HG03469 (cell line): Measurements from ENCODE around the gene EPHB4.
"Not testable (repeated sequence)": the region's sequence is repeated elsewhere in the genome, so short reads cannot be mapped to it uniquely, and the experiment has no call there.

Source experiments
- ATAC-seq: cut with Tn5 transposase; IDR thresholded peaks from one replicate; pipeline ENCODE4 v1.9.1; 2021; ENCODE audit warnings: mild to moderate bottlenecking, moderate library complexity, moderate number of reproducible peaks; ENCODE audit not compliant: unreplicated experiment

Gene EPHB4

DNA sequence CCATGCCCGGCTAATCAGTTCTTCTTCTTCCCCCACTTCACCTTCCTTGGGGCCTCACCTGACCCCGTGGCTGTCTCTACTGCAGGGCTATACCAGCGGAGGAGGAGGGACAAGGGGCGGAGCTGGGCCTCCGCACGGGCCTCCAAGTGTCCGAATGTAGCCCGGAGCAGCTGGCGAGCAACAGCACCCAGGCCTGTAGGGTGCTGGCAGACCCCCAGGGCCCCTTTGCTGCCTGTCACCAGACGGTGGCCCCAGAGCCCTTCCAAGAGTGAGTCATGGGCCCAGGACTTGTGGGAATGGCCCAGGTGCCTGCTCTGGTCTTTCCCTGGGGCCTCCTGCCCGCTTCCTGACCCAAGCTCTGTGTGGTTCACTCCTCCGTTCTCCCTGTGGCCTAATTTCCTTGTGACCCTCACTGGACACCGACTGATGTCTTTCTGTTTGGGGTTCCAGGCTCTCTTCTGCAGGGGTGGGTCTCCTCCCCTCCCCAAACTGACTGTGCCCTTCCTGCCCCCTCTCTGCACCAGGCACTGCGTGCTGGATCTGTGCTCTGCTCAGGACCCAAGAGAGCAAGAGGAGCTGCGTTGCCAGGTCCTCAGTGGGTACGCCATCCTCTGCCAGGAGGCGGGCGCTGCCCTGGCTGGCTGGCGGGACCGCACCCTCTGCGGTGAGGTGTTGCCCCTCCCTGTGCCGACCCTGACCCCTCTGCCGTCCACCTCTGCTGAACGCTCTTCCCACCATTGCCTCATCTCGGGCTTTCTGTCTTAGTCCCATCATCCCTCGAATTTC lies 35.2 kb downstream of the EPHB4 start:
- no peak for ATAC-seq

DNA sequence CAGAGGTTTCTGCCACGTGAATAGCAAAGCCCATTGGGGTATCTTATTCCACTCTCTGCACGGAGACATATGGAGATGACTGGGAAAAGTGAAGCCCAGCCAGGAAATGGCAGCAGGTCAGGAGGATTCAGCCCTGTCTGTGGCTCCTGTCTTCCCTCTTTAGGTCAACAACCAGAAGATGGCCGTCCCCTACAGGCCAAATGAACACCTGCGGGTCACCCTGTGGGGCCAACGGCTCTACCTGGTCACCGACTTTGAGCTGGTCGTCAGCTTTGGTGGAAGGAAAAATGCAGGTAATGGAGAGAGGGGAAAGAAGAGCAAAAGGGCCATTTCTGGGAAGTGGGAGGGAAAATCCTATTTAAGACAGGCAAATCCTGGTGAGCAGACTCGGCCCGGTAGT lies 38.3 kb downstream of the EPHB4 start:
- ATAC-seq = no peak

DNA sequence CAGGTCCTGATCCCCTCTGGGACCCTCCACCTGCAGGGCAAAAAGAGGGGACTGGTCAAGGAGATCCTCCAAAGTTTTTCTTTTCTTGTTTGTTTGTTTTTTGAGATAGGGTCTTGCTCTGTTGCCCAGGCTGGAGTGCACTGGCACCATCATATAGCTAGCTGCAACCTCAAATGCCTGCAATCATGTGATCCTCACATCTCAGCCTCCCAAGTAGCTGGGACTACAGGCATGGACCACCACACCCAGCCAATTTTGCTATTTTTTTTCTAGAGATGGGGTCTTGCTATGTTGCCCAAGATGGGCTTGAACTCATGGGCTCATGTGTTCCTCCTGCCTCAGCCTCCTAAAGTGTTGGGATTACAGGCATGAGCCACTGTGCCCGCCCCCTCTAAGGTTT lies 41.0 kb downstream of the EPHB4 start:
- no peak for ATAC-seq

DNA sequence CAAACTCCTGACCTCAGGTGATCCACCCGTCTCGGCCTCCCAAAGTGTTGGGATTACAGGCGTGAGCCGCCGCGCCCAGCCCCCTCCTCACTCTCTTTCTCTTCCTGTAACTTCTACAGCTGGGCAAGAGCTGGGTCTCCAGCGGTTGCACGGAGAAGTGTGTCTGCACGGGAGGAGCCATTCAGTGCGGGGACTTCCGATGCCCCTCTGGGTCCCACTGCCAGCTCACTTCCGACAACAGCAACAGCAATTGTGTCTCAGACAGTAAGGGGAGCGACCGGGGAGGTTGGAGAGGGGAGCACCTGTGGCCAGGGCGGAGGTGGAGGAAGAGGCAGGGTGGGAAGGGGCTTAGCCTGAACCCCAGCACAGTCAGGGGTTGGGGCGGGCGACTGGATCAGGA lies 41.4 kb downstream of the EPHB4 start:
- no peak for ATAC-seq

DNA sequence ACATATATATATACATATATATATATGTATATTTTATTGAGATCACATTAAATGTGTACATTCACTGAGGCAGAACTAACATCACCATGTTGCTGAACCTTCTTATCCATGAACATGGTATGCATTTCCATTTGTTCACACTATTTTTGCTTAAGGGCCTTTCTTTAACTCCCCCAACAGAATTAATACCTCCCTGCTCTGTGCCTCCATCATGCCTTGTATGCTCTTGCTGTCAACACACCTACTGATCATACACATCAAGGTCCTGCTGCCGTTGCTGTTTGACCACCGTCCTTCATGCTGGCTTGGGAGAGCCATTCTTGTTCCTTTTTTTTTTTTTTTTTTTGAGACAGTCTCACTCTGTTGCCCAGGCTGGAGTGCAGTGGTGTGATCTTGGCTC lies 43.5 kb downstream of the EPHB4 start:
- ATAC-seq = no peak

DNA sequence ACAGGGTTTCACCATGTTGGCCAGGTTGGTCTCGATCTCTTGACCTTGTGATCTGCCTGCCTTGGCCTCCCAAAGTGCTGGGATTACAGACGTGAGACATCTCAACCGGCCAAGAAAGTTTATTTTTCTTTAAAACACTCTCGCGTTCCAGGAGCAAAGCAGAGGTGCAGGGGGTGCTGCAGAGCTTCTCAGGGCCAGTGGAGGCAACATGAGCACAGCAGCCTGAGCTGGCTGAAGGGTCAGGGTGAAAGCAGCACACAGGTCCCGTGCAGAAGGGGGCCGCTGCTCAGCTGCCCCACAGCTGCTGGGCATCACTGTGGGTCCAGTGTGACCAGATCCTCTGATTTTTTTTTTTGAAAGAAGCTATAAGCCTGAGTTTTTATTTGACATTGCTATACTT lies 46.1 kb downstream of the EPHB4 start:
- ATAC-seq = no peak

DNA sequence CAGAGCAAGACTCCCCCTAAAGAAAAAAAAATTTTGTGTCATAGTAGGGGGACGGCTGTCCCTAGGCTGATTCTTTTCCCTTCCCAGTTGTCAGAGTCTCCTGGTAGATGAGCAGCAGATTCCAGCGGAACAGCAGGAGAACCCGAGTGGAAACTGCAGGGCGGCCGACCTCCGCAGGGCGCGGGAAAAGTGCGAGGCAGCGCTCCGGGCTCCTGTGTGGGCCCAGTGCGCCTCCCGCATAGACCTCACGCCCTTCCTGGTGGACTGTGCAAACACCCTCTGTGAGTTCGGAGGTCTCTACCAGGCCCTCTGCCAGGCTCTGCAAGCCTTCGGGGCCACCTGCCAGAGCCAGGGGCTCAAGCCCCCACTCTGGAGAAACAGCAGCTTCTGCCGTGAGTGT lies 48.0 kb downstream of the EPHB4 start:
- no peak for ATAC-seq

DNA sequence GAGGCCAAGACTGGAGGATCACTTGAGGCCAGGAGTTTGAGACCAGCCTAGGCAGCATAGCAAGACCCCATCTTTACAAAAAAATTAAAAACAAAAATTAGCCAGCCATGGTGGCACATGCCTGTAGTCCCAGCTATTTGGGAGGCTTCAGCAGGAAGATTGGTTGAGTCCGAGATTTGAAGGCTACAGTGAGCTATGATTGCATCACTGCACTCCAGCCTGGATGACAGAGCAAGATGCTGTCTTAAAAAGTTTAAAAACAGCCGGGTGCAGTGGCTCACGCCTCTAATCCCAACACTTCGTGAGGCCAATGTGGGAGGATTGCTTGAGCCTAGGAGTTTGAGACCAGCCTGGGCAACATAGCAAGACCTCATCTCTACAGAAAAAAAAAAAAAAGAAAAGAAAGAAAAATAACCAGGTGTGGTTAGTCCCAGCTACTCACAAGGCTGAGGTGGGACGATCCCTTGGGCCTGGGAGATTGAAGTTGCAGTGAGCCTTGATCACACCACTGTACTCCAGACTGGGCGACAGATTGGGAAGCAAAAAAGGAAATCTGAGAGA lies 49.2 kb downstream of the EPHB4 start:
- ATAC-seq = no peak

DNA sequence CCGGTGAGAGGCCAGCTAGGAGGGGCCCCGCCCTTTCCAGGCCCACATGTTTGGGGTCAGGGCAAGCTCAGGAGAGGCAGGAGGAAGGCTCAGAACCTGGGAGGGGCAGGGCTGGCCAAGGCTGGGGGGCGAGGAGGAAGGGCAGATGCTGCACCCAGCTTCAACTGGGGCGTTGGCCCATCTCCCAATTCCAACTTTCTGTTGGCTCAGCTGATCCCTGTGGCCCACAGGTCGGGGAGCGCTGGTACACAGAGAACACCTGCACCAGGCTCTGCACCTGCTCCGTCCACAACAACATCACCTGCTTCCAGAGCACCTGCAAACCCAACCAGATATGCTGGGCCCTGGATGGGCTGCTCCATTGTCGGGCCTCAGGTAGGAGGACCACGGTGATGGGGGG lies 53.8 kb downstream of the EPHB4 start:
- ATAC-seq = no peak

DNA sequence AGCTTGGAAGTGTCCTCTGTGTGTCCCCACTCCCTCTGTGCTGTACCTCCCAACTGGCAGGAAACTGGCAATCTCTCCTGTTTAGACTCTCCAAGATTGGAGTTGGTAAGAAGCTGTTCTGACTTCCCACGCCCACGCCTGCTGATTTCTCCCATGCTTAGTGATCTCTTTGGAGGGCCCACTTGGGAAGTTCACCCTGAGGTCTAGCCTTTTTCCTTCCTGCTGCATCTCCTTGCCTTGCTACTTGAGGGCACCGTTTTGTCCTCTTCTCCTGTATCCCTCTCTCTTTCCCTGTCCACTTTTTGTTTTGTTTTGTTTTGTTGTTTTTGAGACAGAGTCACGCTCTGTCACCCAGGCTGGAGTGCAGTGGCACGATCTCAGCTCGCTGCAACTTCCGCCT lies 58.5 kb downstream of the EPHB4 start:
- no peak for ATAC-seq

DNA sequence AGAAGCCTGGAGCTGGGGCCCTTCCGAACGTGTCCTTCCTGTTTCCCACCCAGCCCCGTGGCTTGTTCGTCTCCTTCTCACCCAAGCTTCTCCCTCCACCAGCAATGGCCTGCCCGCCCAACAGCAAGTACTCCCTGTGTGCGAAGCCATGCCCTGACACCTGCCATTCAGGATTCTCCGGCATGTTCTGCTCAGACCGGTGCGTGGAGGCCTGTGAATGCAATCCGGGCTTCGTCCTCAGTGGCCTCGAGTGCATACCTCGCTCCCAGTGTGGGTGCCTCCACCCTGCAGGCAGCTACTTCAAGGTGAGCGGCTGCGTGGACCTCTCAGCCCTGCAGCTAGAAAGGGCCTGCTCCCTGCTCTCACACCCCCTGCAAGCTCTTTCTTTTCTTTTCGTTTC lies 62.1 kb downstream of the EPHB4 start:
- ATAC-seq = no peak

DNA sequence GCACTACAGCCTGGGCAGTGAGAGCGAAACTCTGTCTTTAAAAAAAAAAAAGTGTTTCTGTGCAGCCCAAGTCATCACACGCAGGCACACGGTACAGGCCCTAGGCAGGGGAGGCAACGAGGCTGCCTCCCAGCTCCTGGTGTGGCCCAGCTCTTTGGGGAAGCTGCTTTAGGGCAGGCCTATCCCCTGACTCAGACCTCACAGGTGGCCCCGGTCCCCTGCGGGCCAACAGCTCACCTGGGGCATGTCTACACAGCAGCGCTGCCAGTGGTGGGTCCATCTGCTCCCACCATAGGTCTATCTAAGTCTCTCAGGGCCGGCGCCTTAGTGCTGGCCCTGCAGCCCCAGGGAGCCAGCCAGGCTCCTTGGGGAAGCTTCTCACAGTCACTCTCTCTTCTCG lies 62.5 kb downstream of the EPHB4 start:
- ATAC-seq = no peak

DNA sequence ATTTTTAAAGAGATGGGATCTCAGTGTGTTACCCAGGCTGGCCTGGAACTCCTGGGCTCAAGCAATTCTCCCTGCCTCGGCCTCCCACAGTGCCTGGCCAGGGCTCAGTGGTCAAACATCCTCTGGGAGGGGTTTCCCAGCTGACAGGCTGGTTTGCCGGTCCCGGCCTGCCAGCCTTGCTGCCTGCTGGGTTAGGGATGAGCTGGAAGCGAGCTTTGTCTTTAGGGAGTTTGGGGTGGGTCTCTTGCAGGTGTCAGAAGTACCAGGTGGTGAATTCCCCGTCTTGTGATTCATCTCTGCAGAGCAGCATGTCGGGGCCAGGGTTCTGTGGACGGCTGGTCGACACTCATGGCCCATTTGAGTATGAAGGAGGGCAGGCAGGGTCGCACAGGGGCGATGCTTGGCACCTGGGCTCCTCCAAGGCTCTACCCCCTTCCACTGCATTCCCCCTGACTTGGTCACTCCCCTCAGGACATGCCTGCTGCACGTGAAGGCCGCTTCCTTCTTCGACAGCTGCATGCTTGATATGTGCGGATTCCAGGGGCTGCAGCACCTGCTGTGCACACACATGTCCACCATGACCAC lies 63.7 kb downstream of the EPHB4 start:
- ATAC-seq = no peak

DNA sequence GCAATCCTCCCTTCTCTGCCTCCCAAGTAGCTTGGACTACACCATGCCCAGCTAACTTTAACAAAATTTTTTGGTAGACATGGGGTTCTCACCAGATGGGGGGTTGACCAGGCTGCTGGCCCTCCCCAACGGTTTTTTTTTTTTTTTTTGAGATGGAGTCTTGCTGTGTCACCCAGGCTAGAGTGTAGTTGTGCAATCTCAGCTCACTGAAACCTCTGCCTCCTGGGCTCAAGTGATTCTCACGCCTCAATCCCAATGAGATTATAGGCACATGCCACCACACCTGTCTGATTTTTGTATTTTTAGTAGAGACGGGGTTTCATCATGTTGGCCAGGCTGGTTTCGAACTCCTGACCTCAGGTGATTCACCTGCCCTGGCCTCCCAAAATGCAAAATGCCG lies 64.5 kb downstream of the EPHB4 start:
- ATAC-seq = not testable (repeated sequence)

DNA sequence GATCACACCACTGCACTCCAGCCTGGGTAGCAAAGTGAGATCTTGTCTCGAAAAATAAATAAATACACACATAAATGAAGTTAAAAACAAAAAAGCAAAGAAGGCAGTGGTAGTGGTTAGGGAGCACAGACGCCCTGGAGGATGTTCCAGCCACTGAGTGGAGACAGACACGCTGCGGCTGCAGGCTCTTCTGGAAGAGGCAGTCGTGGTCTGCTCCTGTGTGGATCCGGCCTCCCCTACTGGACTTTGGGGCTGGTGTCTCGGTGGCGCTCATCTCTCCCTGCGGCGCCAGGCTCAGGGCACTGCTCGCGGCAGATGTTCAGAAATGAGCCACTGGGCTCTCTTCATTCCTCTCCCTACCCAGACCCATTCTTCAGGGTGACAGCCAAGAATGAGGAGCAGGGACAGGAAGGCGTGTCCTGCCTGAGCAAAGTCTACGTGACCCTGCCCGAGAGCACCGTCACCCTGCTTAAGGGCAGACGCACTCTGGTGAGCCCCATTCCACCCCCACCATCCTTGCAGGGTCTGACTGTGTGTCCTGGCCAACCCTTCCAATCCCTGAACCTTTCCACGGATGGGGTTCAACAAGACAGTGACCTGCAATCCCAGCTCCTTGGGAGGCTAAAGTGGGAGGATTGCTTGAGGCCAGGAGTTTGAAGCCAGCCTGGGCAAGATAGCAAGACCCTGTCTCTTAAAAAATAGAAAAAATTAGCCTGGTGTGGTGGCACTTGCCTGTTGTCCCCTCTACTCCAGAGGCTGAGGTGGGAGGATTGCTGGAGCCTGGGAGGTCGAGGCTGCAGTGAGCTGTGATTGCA lies 67.8 kb downstream of the EPHB4 start:
- ATAC-seq = no peak

DNA sequence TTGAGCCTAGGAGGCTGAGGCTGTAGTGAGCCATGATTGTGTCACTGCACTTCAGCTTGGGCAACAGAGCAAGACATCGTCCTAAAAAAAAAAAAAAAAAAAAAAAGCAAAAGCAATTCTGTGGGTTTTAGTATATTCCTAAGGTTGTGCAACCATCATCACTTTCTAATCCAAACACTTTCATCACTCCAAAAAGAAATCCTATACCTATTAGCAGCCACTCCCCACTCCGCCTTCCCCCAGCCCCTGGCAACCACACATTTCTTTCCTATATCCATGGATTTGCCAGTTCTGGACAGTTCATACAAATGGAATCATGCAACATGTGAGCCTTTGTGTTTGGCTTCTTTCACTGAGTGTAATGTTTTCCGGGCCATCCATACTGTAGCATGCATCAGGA lies 73.6 kb downstream of the EPHB4 start:
- no peak for ATAC-seq

DNA sequence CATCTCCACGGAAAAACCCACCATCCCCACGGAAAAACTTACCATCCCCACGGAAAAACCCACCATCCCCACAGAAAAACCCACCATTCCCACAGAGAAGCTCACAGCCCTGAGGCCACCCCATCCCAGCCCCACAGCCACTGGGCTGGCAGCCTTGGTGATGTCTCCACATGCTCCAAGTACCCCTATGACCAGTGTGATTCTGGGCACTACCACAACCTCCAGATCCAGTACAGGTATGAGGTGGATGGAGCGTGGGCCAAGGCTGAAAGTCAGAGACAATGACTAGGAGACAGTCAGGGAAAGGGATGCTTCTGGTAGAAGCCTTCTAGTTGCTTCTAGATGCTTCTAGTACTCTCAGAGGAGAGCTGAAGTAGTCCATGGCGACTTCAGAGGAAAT lies 74.3 kb downstream of the EPHB4 start:
- no peak for ATAC-seq
